Measurements from ENCODE around the gene OR2Z1.

The OR2Z1 gene

GRCh38 chr19:8695911-8696310 is 25.5 kb upstream of the OR2Z1 start:
- TF ChIP-seq, protein P1, sequence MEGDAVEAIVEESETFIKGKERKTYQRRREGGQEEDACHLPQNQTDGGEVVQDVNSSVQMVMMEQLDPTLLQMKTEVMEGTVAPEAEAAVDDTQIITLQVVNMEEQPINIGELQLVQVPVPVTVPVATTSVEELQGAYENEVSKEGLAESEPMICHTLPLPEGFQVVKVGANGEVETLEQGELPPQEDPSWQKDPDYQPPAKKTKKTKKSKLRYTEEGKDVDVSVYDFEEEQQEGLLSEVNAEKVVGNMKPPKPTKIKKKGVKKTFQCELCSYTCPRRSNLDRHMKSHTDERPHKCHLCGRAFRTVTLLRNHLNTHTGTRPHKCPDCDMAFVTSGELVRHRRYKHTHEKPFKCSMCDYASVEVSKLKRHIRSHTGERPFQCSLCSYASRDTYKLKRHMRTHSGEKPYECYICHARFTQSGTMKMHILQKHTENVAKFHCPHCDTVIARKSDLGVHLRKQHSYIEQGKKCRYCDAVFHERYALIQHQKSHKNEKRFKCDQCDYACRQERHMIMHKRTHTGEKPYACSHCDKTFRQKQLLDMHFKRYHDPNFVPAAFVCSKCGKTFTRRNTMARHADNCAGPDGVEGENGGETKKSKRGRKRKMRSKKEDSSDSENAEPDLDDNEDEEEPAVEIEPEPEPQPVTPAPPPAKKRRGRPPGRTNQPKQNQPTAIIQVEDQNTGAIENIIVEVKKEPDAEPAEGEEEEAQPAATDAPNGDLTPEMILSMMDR (IDR thresholded peaks at IDR 0.05; ENCODE audit: low read depth, low read length), result no peak
- DNase-seq (ENCODE audit: extremely low read depth, low read depth), result no peak

DNA sequence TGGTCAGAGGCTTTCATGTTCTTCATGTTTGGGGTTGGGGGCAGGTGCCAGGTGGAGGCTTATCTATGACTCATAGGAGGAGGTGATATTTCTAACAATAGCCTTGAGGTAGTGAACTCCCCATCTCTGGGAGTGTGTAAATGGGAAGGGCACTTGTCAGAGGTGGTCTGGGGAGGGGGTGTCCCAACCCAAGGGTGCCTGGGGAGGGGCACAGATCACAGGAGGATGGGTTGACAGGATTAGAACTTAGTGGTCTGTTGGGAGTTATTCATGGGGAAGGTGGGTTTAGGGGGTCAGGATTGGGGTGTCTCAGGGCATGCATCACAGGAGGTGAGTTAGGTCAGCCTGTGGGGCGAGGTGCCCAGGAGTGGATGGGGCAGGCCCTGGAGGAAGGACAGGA is 24.4 kb upstream of the OR2Z1 start:
- TF ChIP-seq, protein P1 (IDR thresholded peaks at IDR 0.05; ENCODE audit: low read depth, low read length), result no peak
- no peak for DNase-seq (ENCODE audit: extremely low read depth, low read depth)

- TF ChIP-seq, protein P1 (IDR thresholded peaks at IDR 0.05; ENCODE audit: low read depth, low read length), result no peak
- DNase-seq (ENCODE audit: extremely low read depth, low read depth), result no peak
Measured at GRCh38 chr19:8697671-8698432, 23.6 kb upstream of the OR2Z1 start.

DNA sequence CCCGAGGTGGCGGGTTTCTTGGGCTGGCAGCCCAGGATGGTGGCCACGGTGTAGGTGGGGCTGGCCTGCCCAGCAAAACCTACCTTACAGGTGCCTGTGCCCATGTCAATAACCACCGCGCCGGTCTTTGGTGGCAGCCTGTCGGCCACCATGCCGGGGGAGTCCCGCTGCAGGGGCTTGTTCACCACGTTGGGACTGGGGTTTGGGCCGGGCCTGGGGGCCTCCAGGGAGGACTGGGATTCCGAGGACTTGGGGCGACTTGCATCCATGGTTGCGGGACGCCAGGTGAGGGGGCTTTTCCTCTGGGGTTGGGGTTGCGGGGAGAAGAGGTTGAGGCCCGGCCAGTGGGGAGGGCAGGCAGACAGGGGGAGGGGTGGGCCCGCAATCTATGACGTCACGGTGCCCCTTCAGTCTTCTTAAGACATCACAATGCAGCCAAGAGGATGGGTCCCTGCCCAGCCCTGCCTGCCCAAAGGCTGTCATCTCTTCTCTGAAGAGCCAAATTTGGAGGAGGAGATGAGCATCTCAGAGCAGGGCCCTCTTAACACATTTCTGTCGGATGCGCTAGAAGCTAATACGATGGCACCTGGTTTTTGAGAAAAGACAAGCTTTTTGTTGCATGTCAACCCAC is 22.9 kb upstream of the OR2Z1 start, which contains the start of gene ACTL9:
TSS of gene ACTL9 (minus strand) at position 363 of the 631 bp plus-strand sequence. CDS start at position 269, 94 bp downstream.
- TF ChIP-seq, protein P1 (IDR thresholded peaks at IDR 0.05; ENCODE audit: low read depth, low read length), result no peak
- DNase-seq (ENCODE audit: extremely low read depth, low read depth), result no peak

DNA sequence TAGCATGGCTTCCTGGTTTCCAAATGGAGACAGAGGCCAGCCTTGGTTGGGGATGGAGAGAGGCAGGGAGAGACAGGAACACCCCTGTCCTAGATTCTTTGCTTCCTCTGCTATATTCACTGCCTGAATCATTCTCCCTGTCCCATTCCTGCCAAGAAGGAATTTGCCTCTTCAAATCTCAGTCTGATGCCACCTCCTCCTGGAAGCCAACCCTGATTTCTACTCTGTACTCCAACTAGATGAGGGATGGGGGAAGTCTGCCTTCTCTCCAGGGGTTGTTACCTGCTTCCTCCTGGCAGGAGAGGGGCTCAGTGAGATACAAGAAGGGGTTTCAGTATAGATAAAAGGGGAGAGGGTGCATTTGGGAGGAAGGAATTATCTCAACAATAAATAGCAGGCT is 21.5 kb upstream of the OR2Z1 start:
- no peak for DNase-seq (ENCODE audit: extremely low read depth, low read depth)
- TF ChIP-seq, protein P1 (IDR thresholded peaks at IDR 0.05; ENCODE audit: low read depth, low read length), result no peak

DNA sequence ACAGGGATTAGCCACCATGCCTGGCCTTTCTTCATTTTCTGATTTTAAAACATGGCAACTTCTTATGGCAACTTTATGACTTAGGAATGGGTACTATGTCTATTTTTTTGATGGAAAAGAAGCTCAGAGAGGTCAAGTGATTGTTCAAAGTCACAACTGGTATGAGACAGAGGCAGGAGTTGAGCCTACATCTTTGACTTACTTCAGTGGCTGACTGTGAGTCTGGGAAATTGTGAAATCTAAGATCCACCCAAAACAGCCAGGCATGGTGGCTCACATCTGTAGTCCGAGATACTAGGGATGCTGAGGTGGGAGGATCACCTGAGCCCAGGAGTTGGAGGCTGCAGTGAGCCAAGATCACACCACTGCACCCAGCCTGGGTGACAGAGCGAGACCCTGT is 20.5 kb upstream of the OR2Z1 start:
- no peak for DNase-seq (ENCODE audit: extremely low read depth, low read depth)
- TF ChIP-seq, protein P1 (IDR thresholded peaks at IDR 0.05; ENCODE audit: low read depth, low read length), result no peak

GRCh38 chr19:8702350-8702749 is 19.1 kb upstream of the OR2Z1 start:
- TF ChIP-seq, protein P1 (IDR thresholded peaks at IDR 0.05; ENCODE audit: low read depth, low read length), result no peak
- no peak for DNase-seq (ENCODE audit: extremely low read depth, low read depth)

Measured in AG09319 (cell line).